Upper lobe of right lung (tissue), 1 donor: ENCODE measurements around the gene FAM47E. TPM values are rescaled to one million over a fixed set of nuclear protein-coding genes. Genes with fewer than 3 reads are reported as not detected.
A peak's percentile ranks its signal among the peaks of the same experiment; 100 is the strongest.

Source experiments
- ATAC-seq: fragments of 200-7000 bp; cut with Tn5 transposase; one replicate; pipeline ENCODE4 v1.9.1; 2020; ENCODE audit warnings: mild to moderate bottlenecking, moderate library complexity
- DNase-seq: peaks from one replicate; pipeline ENCODE4 v3.0.0-alpha.2; 2020
- H3K27ac ChIP-seq: fragments of 200-600 bp; one replicate; pipeline ENCODE4 v1.8.0; 2022
- H3K27me3 ChIP-seq: fragments of 200-600 bp; one replicate; pipeline ENCODE4 v1.8.0; 2022; ENCODE audit warnings: mild to moderate bottlenecking
- H3K36me3 ChIP-seq: fragments of 200-600 bp; one replicate; pipeline ENCODE4 v1.8.0; 2022
- H3K4me1 ChIP-seq: fragments of 200-600 bp; one replicate; pipeline ENCODE4 v1.8.0; 2022
- H3K4me3 ChIP-seq: fragments of 200-600 bp; one replicate; pipeline ENCODE4 v1.8.0; 2022; ENCODE audit warnings: mild to moderate bottlenecking
- H3K9me3 ChIP-seq: fragments of 200-600 bp; one replicate; pipeline ENCODE4 v1.8.0; 2022
- CTCF ChIP-seq: fragments of 200-600 bp; IDR thresholded peaks from one replicate; pipeline ENCODE4 v1.8.0; 2022; ENCODE audit warnings: antibody characterized with exemption
- intact Hi-C: fragments of 100-400 bp; cut with DNase I; formaldehyde crosslinking; loops from one replicate; pipeline ENCODE4 v1.11.0; 2022
- long read RNA-seq: library from polyadenylated mRNA; unstranded; transcript quantifications from one replicate; pipeline ENCODE4 v2.0.0, GENCODE V29; 2021
- total RNA-seq: library from RNA; stranded (reverse); fragmentation: NEBNext Ultra II Directional; extraction: Animal tissue kit (Norgen Biotek cat#: 25700); gene quantifications from one replicate; pipeline ENCODE4 v1.2.1, GENCODE V29; 2021
- donor health status: DM: no; HTN: yes; CAD: no; lungs with severe emphysema.

The FAM47E gene
- total RNA-seq = 3.6 TPM
- long read RNA-seq, partial matches to known transcripts = 1 of 4 reads
- long read RNA-seq, other reads (novel, unspliced or antisense) = 3 of 4 reads

DNA sequence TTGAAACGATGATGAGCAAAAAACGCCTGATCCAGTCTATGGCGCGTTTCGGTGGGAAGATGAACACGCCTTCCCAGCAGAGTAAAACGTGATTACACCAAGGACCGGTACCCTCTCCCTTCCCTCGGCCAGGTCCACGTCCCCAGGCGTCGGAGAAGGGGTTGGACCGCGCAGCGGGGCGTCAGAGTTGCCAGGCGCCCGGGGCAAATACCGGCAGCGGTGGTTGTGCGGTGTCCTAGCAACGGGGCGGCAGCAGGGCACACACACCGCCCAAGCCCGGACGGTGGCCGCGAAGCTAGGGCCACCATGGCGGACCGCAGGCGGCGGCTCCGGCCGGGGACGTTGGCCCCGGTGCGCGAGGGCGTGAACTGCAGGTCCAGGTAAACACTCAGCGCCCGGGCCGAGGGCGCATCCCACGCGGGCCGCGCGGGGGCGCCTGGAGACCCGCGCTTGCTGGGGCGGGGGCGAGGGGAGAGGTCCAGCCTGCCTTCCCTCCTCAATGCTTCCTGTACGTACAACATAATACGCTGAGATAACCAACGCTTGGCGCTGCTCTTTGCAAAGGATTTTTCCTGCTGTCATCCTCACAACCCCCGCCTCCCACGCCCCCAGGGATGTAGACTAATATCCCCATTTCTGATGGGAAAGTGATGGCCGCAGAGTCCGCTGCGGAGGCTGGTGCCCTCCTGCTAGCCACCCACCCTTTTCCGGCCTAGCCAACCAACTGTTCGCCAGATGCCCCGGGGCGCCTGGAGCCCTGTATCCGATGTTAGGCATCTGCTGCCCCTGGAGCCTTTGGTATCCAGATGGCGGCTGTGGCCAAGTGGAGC lies at the start of gene FAM47E:
Gene FAM47E, plus strand, starts transcription at position 281 of the 830 bp plus-strand sequence. Its CDS starts 26 bp downstream, at position 307.
- Histone ChIP-seq H3K27me3 (no peaks in the 10 kb centered on the region), H3K36me3 (no peaks in the 10 kb centered on the region), H3K4me3 (peak within 1 kb of the TSS; percentile 61), H3K4me1 (peaks cover 4% of the 10 kb centered on the region), H3K27ac (peak within 1 kb of the TSS; percentile 68), H3K9me3 (no peaks in the 10 kb centered on the region)
- ATAC-seq (peak; percentile 98), DNase-seq (peak; percentile 95)
- peak; percentile 44 for TF ChIP-seq CTCF
- intact Hi-C loops = no loop called here

DNA sequence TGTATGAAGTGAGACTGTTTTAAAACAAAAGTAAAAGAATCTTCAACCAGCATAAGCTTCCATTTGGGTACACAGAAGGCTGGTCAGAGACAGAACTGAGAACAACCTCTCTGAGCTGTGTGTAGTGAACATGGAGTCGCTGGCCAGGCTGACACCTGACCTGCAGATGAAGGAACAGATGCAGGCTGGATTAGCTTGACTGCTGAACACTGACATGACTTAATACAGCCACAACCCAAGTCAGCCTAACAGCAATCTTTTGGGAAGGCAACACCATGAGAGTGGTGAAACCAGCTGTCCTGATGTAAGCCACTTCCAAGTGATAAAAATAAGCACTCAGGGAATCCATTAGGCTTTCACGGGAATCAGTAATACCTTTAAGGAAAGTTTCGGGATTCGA lies 48.0 kb upstream of the FAM47E start:
- H3K4me3 ChIP-seq = no peak overlapping the region
- H3K36me3 ChIP-seq = no peaks in the 10 kb centered on the region
- intact Hi-C loops = no loop called here
- no peak overlapping the region for H3K27ac ChIP-seq
- ATAC-seq (no peak), DNase-seq (no peak)
- TF ChIP-seq CTCF = no peak
- no peaks in the 10 kb centered on the region for H3K27me3 ChIP-seq
- peaks cover 84% of the 10 kb centered on the region for H3K4me1 ChIP-seq
- H3K9me3 ChIP-seq = no peaks in the 10 kb centered on the region

GRCh38 chr4:76204936-76205335 lies 46.6 kb upstream of the FAM47E start:
- peaks cover 85% of the 10 kb centered on the region for H3K4me1 ChIP-seq
- no peaks in the 10 kb centered on the region for H3K36me3 ChIP-seq
- intact Hi-C loops = no loop called here
- H3K9me3 ChIP-seq = no peaks in the 10 kb centered on the region
- no peak for TF ChIP-seq CTCF
- no peak for DNase-seq
- no peak for ATAC-seq
- H3K4me3 ChIP-seq = no peak overlapping the region
- H3K27me3 ChIP-seq = no peaks in the 10 kb centered on the region
- H3K27ac ChIP-seq = no peak overlapping the region

GRCh38 chr4:76205476-76205875 lies 46.0 kb upstream of the FAM47E start:
- no peak overlapping the region for H3K4me3 ChIP-seq
- peaks cover 85% of the 10 kb centered on the region for H3K4me1 ChIP-seq
- peak overlapping the region; percentile 97 for H3K27ac ChIP-seq
- no peak for TF ChIP-seq CTCF
- no peaks in the 10 kb centered on the region for H3K9me3 ChIP-seq
- no peaks in the 10 kb centered on the region for H3K27me3 ChIP-seq
- ATAC-seq (no peak), DNase-seq (no peak)
- no peaks in the 10 kb centered on the region for H3K36me3 ChIP-seq
- intact Hi-C loops = no loop called here

DNA sequence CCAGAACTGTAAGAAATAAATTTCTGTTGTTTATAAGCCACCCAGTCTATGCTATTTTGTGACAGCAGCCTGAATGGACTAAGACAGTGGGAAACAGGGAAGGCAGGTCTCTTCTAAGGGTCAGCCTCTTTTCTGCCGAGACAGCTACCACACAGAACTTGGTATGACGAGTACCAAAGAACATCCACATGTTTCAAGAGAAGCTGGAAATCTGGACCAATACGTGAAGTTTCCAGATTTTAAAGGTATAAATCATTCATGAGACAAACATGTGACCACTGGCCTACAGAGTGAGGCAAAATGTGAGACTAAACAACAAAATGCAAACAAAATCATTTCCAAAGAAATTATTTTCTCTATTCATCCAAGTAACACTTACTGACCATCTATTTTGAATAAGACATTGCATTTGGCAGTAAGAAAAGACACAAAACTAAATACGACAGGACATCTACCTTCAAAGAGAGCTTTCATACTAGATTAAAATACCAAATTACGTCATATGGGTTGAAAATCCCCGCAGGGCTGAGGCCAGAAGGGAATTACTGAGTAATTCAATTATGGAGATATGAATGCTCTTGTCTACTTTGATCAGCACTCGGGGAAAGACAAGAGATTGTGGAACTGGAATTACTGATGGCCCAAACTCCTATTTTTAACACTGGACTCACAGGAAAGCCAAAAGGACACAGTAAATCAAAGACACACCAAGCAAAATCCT lies 45.1 kb upstream of the FAM47E start:
- no peak overlapping the region for H3K4me3 ChIP-seq
- peaks cover 86% of the 10 kb centered on the region for H3K4me1 ChIP-seq
- ATAC-seq = no peak

More for the DNA sequence above, 45.1 kb upstream of the FAM47E start:
- intact Hi-C loops = no loop called here
- no peak for TF ChIP-seq CTCF
- DNase-seq = no peak
- H3K27me3 ChIP-seq = no peaks in the 10 kb centered on the region
- H3K27ac ChIP-seq = peak overlapping the region; percentile 97
- no peaks in the 10 kb centered on the region for H3K36me3 ChIP-seq
- H3K9me3 ChIP-seq = no peaks in the 10 kb centered on the region
